HEK293 (cell line): ENCODE data around the gene UBE2D3.

Experiments
- CTCF ChIA-PET: fragments of 350-600 bp; formaldehyde crosslinking; extraction: SDS; loops from one replicate; lab custom pipeline; 2021; ENCODE audit warnings: antibody characterized with exemption; lab: Yijun Ruan, JAX
- POLR2A ChIA-PET: fragments of 300-600 bp; formaldehyde crosslinking; extraction: SDS; loops from one replicate; lab custom pipeline; 2020; ENCODE audit warnings: antibody characterized with exemption, inconsistent platforms; lab: Yijun Ruan, JAX
- H3K27ac ChIP-seq: fragments of 200-500 bp; sonication (Bioruptor generic); 2 replicates; pipeline ENCODE4 v1.5.1; 2014; ENCODE audit warnings: low read depth, low read length, control low read depth, inconsistent platforms; ENCODE audit errors: extremely low read depth
- H3K36me3 ChIP-seq, 2 experiments: fragments of 200-500 bp in 1 of 2; sonication (Bioruptor generic) in 1 of 2; 1 replicate in 1 of 2; 2 replicates in 1 of 2; pipeline ENCODE4 v1.5.1; 2014 to 2017; ENCODE audit warnings: inconsistent platforms in 2 of 2, low read length in 2 of 2; ENCODE audit not compliant: control insufficient read depth in 2 of 2, insufficient read depth in 1 of 2
- H3K4me1 ChIP-seq: fragments of 200-500 bp; sonication (Bioruptor generic); 2 replicates; pipeline ENCODE4 v1.5.1; 2014; ENCODE audit warnings: mild to moderate bottlenecking, low read length, inconsistent platforms; ENCODE audit not compliant: control insufficient read depth, insufficient read depth
- H3K4me3 ChIP-seq: 2 replicates; pipeline ENCODE4 v1.5.1; 2011; ENCODE audit warnings: low read depth, mild to moderate bottlenecking, control low read depth, low read length, moderate library complexity
- H3K9me3 ChIP-seq: fragments of 200-500 bp; sonication (Bioruptor generic); 2 replicates; pipeline ENCODE4 v1.5.1; 2014; ENCODE audit warnings: low read depth, low read length, inconsistent platforms; ENCODE audit not compliant: control insufficient read depth, insufficient read depth
- HOXA7 ChIP-seq: sonication (generic); formaldehyde crosslinking; IDR thresholded peaks from 2 replicates; pipeline ENCODE4 v1.8.1; 2022; ENCODE audit warnings: missing genetic modification reagents, borderline replicate concordance
- KLF1 ChIP-seq: fragments of 450-650 bp; formaldehyde crosslinking; IDR thresholded peaks from 2 replicates; pipeline ENCODE4 v1.5.1; 2016; ENCODE audit warnings: missing biosample characterization, missing genetic modification characterization
- MZF1 ChIP-seq: fragments of 450-650 bp; formaldehyde crosslinking; IDR thresholded peaks from 2 replicates; pipeline ENCODE4 v1.5.1; 2017; ENCODE audit warnings: missing biosample characterization, missing genetic modification characterization, borderline replicate concordance
- PRDM1 ChIP-seq: fragments of 450-650 bp; formaldehyde crosslinking; IDR thresholded peaks from 2 replicates; pipeline ENCODE4; 2016; ENCODE audit warnings: missing biosample characterization, missing genetic modification characterization
- SP7 ChIP-seq: fragments of 450-650 bp; formaldehyde crosslinking; IDR thresholded peaks from 2 replicates; pipeline ENCODE4 v1.5.1; 2016; ENCODE audit warnings: missing biosample characterization, missing genetic modification characterization
- ZBTB17 ChIP-seq: fragments of 450-650 bp; formaldehyde crosslinking; IDR thresholded peaks from 2 replicates; pipeline ENCODE4 v1.5.1; 2016; ENCODE audit warnings: missing biosample characterization, missing genetic modification characterization
- ZBTB48 ChIP-seq: fragments of 450-650 bp; formaldehyde crosslinking; IDR thresholded peaks from 2 replicates; pipeline ENCODE4 v1.5.1; 2016; ENCODE audit warnings: missing biosample characterization, missing genetic modification characterization
- ZEB2 ChIP-seq: fragments of 450-650 bp; formaldehyde crosslinking; IDR thresholded peaks from 2 replicates; pipeline ENCODE4 v1.5.1; 2016; ENCODE audit warnings: missing biosample characterization, missing genetic modification characterization
- ZNF16 ChIP-seq: fragments of 450-650 bp; formaldehyde crosslinking; IDR thresholded peaks from 2 replicates; pipeline ENCODE4 v1.5.1; 2016; ENCODE audit warnings: low read depth, missing biosample characterization, missing genetic modification characterization
- ZNF184 ChIP-seq: fragments of 450-650 bp; IDR thresholded peaks from 2 replicates; pipeline ENCODE4 v1.5.1; 2018; ENCODE audit warnings: missing biosample characterization, mild to moderate bottlenecking, missing genetic modification characterization
- ZNF19 ChIP-seq: fragments of 450-650 bp; formaldehyde crosslinking; IDR thresholded peaks from 2 replicates; pipeline ENCODE4; 2016; ENCODE audit warnings: missing biosample characterization, missing genetic modification characterization, low read depth
- ZNF214 ChIP-seq: fragments of 450-650 bp; formaldehyde crosslinking; IDR thresholded peaks from 2 replicates; pipeline ENCODE4 v1.5.1; 2017; ENCODE audit warnings: missing biosample characterization, mild to moderate bottlenecking, missing genetic modification characterization, borderline replicate concordance
- ZNF274 ChIP-seq, 2 experiments: fragments of 200-500 bp in 1 of 2; fragments of 450-650 bp in 1 of 2; sonication (Bioruptor generic) in 1 of 2; formaldehyde crosslinking in 1 of 2; IDR thresholded peaks; 2 replicates each; pipeline versions ENCODE4 v1.5.1 to v1.6.1; 2014 to 2016; ENCODE audit warnings: borderline replicate concordance in 1 of 2, inconsistent platforms in 1 of 2, low read length in 1 of 2, missing biosample characterization in 1 of 2, missing genetic modification characterization in 1 of 2
- ZNF514 ChIP-seq: fragments of 450-650 bp; formaldehyde crosslinking; IDR thresholded peaks from 2 replicates; pipeline ENCODE4 v1.5.1; 2016; ENCODE audit warnings: missing biosample characterization, missing genetic modification characterization
- ZNF544 ChIP-seq: fragments of 450-650 bp; formaldehyde crosslinking; IDR thresholded peaks from 2 replicates; pipeline ENCODE4 v1.5.0; 2017; ENCODE audit warnings: missing biosample characterization, missing genetic modification characterization
- ZNF658 ChIP-seq: fragments of 450-650 bp; formaldehyde crosslinking; IDR thresholded peaks from 2 replicates; pipeline ENCODE4; 2016; ENCODE audit warnings: missing biosample characterization, missing genetic modification characterization
- ZNF660 ChIP-seq: fragments of 450-650 bp; IDR thresholded peaks from 2 replicates; pipeline ENCODE4 v1.5.1; 2018; ENCODE audit warnings: missing biosample characterization, mild to moderate bottlenecking, missing genetic modification characterization
- ZNF830 ChIP-seq: fragments of 450-650 bp; IDR thresholded peaks from 2 replicates; pipeline ENCODE4 v1.5.0; 2018; ENCODE audit warnings: missing biosample characterization, missing genetic modification characterization, low read depth, mild to moderate bottlenecking, moderate library complexity
- ZNF843 ChIP-seq: fragments of 450-650 bp; formaldehyde crosslinking; IDR thresholded peaks from 2 replicates; pipeline ENCODE4 v1.5.1; 2016; ENCODE audit warnings: missing biosample characterization, missing genetic modification characterization
- TF ChIP-seq, protein P1 (sequence below): fragments of 450-650 bp; formaldehyde crosslinking; IDR thresholded peaks from 2 replicates; pipeline ENCODE4 v1.5.1; 2017; ENCODE audit warnings: missing biosample characterization, missing genetic modification characterization
- TF ChIP-seq, protein P2 (sequence below): fragments of 450-650 bp; formaldehyde crosslinking; IDR thresholded peaks from 2 replicates; pipeline ENCODE4 v1.5.1; 2016; ENCODE audit warnings: missing biosample characterization, missing genetic modification characterization
- TF ChIP-seq, protein P3 (sequence below): fragments of 450-650 bp; formaldehyde crosslinking; IDR thresholded peaks from 2 replicates; pipeline ENCODE4 v1.5.1; 2017; ENCODE audit warnings: missing biosample characterization, mild to moderate bottlenecking, missing genetic modification characterization, moderate library complexity
- TF ChIP-seq, protein P4 (sequence below): fragments of 450-650 bp; formaldehyde crosslinking; IDR thresholded peaks from 2 replicates; pipeline ENCODE4 v1.5.1; 2016; ENCODE audit warnings: missing biosample characterization, missing genetic modification characterization, low read depth

UBE2D3 gene

DNA sequence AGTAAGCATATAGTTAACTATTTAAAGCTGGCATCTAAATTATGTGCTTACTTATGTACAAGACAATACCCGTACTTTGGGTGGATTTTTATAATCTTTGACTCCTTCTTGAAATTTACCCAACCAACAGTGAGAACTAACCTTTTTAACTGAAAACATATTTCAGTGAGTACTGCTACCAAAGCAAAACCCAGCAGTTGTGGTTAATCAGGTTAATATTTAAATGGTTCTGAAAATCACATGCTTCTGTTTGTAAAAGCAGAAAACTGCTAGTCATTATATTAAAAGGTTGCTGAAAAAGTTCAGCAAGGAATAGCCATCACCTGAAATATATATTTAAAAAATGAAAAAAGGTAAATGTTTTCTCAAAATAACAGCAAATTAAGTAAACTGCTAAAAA lies 20.0 kb downstream of the UBE2D3 start (continued):
- TF ChIP-seq, protein P1, sequence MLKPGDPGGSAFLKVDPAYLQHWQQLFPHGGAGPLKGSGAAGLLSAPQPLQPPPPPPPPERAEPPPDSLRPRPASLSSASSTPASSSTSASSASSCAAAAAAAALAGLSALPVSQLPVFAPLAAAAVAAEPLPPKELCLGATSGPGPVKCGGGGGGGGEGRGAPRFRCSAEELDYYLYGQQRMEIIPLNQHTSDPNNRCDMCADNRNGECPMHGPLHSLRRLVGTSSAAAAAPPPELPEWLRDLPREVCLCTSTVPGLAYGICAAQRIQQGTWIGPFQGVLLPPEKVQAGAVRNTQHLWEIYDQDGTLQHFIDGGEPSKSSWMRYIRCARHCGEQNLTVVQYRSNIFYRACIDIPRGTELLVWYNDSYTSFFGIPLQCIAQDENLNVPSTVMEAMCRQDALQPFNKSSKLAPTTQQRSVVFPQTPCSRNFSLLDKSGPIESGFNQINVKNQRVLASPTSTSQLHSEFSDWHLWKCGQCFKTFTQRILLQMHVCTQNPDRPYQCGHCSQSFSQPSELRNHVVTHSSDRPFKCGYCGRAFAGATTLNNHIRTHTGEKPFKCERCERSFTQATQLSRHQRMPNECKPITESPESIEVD (tag by site-specific recombination), result no peak
- no peak for TF ChIP-seq ZNF514 (tag by site-specific recombination)

DNA sequence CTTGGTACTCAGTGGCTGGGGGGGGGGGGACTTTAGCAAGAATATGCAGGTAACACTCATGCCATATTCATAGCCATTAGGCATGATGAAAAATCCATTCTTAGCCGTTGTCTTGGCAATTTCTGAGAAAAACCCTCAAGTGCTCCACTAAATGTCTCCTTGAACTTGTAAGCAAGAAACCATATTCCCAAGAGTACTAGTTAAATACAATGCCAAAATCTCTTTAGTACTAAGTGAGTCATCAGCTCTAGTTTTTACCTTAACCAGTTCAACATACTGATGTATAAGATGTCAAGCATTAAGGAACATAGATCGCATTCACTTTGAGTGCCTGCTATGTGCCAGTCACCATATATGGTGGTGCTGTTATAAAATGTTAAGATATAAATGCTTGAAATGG lies 27.5 kb downstream of the UBE2D3 start:
- H3K36me3 ChIP-seq, result peaks cover 4 to 98% of the 10 kb centered on the region in 2 experiments
- no peaks in the 10 kb centered on the region for H3K9me3 ChIP-seq
- no peaks in the 10 kb centered on the region; the same call in 1 of the 2 replicates for H3K4me1 ChIP-seq
- TF ChIP-seq ZNF830 (tag by site-specific recombination), result no peak
- no peak for TF ChIP-seq ZBTB17 (tag by site-specific recombination)
- no peak for TF ChIP-seq KLF1
- no peak for TF ChIP-seq ZNF660
- no peak for TF ChIP-seq ZNF544
- no peak for TF ChIP-seq ZNF19 (tag by site-specific recombination)
- no peak for TF ChIP-seq ZNF16 (tag by site-specific recombination)
- no peak for TF ChIP-seq SP7 (tag by site-specific recombination)
- TF ChIP-seq, protein P2, sequence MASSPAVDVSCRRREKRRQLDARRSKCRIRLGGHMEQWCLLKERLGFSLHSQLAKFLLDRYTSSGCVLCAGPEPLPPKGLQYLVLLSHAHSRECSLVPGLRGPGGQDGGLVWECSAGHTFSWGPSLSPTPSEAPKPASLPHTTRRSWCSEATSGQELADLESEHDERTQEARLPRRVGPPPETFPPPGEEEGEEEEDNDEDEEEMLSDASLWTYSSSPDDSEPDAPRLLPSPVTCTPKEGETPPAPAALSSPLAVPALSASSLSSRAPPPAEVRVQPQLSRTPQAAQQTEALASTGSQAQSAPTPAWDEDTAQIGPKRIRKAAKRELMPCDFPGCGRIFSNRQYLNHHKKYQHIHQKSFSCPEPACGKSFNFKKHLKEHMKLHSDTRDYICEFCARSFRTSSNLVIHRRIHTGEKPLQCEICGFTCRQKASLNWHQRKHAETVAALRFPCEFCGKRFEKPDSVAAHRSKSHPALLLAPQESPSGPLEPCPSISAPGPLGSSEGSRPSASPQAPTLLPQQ (tag by site-specific recombination), result no peak
- TF ChIP-seq ZNF274 (IDR thresholded peaks at IDR 0.05; ENCODE audit: low read length), result no peak
- TF ChIP-seq ZNF274 (tag by site-specific recombination; IDR thresholded peaks at IDR 0.05; ENCODE audit: borderline replicate concordance), result no peak
- no peak for TF ChIP-seq ZEB2 (tag by site-specific recombination)
- TF ChIP-seq, protein P3, sequence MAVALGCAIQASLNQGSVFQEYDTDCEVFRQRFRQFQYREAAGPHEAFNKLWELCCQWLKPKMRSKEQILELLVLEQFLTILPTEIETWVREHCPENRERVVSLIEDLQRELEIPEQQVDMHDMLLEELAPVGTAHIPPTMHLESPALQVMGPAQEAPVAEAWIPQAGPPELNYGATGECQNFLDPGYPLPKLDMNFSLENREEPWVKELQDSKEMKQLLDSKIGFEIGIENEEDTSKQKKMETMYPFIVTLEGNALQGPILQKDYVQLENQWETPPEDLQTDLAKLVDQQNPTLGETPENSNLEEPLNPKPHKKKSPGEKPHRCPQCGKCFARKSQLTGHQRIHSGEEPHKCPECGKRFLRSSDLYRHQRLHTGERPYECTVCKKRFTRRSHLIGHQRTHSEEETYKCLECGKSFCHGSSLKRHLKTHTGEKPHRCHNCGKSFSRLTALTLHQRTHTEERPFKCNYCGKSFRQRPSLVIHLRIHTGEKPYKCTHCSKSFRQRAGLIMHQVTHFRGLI (tag by site-specific recombination), result no peak
- TF ChIP-seq ZNF214 (tag by site-specific recombination), result no peak
- no peak for TF ChIP-seq ZNF658 (tag by site-specific recombination)
- no peak for TF ChIP-seq ZBTB48 (tag by site-specific recombination)
- H3K4me3 ChIP-seq, result no peak overlapping the region
- POLR2A ChIA-PET, result no interaction called here
- no peak overlapping the region for H3K27ac ChIP-seq
- CTCF ChIA-PET, result no interaction called here

DNA sequence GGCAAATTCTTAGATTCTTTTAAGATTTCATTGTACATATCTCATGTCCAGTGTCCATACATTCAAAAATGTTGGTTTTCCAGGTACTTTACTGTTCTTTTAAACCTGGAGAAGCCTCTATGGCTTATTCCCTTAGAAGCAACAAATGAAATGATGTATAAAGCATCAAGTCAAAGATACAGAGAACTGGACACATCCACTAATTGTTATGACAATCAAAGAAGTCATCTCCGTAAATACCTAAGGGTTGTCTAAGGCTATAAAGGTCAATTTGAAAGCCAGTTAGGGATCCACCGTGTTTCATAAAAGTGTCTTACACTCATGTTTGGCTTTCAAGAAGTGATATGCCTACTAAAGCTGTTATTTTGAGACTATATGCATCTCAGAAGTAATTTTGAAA lies 32.4 kb downstream of the UBE2D3 start:
- Histone ChIP-seq H3K36me3 (peaks cover 4 to 78% of the 10 kb centered on the region in 2 experiments; a peak in 1 of 3 replicates), H3K27ac (no peak overlapping the region), H3K4me1 (no peaks in the 10 kb centered on the region; the same call in 1 of the 2 replicates), H3K9me3 (no peaks in the 10 kb centered on the region), H3K4me3 (no peak overlapping the region)
- CTCF ChIA-PET, result no interaction called here
- POLR2A ChIA-PET, result no interaction called here
- TF ChIP-seq, protein P4, sequence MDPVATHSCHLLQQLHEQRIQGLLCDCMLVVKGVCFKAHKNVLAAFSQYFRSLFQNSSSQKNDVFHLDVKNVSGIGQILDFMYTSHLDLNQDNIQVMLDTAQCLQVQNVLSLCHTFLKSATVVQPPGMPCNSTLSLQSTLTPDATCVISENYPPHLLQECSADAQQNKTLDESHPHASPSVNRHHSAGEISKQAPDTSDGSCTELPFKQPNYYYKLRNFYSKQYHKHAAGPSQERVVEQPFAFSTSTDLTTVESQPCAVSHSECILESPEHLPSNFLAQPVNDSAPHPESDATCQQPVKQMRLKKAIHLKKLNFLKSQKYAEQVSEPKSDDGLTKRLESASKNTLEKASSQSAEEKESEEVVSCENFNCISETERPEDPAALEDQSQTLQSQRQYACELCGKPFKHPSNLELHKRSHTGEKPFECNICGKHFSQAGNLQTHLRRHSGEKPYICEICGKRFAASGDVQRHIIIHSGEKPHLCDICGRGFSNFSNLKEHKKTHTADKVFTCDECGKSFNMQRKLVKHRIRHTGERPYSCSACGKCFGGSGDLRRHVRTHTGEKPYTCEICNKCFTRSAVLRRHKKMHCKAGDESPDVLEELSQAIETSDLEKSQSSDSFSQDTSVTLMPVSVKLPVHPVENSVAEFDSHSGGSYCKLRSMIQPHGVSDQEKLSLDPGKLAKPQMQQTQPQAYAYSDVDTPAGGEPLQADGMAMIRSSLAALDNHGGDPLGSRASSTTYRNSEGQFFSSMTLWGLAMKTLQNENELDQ (tag by site-specific recombination), result no peak
- TF ChIP-seq ZNF184 (tag by site-specific recombination), result no peak
- TF ChIP-seq ZNF843 (tag by site-specific recombination), result no peak
- no peak for TF ChIP-seq HOXA7 (CRISPR knock-in tag)
- no peak for TF ChIP-seq MZF1
- no peak for TF ChIP-seq PRDM1
